HG03103 (cell line): ENCODE data around the gene PLCB4.

Experiments used
- ATAC-seq: cut with Tn5 transposase; IDR thresholded peaks from one replicate; pipeline ENCODE4 v1.9.1; 2021; ENCODE audit warnings: low read depth; ENCODE audit not compliant: unreplicated experiment

Gene PLCB4

DNA sequence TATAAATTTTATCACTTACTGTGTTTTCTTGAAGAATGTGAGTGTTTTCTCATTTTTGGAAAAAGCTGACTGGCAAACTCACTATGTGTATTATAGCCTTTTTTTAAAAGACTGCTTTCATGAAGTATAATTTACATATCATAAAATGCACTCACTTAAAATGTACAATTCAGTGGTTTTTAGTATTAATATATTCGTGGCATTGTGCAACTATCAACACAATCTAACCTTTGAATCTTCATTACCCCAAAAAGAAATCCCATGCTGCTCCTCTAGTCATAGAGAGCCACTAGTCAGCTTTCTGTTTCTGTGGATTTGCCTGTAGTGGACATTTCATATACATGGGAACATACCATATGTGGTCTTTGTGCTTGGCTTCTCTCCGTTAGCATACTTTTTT lies 143.8 kb downstream of the PLCB4 start:
- ATAC-seq = no peak

DNA sequence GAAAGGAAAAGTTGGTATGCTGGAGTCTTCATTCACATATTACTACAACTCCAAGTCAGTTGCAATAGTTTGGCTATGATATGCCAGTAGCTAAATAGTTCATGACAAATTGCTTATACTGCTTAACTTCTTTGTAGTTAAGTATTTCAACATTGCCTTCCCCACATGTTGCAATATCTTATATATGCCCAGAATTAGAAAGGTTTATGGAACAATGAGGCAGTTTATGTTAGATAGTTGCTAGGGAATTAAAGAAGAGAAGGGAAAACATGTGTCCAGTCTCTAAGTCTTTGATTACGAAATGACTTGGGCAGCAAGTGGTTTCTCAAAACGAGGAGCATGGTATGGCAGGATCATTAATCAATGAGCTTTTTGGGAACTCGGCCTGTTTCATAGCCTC lies 145.8 kb downstream of the PLCB4 start:
- no peak for ATAC-seq

DNA sequence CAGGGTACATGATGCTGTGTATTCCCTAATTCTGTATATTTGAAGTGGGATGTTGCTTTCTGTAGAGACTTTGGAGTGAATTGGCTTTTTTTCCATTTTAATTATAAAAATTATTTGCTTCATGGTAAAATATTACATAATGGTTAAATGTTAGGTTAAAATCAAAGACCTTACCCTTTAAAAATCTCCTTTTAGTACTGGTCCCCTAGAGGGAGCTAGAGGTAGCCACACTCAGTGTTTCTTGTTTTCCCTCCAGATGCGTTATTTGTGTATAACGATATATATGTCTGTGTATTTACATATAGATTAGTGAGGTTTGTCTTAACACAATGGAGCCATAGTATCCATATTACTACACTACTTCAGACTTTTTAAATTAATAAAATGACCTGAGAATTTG lies 146.7 kb downstream of the PLCB4 start:
- no peak for ATAC-seq

DNA sequence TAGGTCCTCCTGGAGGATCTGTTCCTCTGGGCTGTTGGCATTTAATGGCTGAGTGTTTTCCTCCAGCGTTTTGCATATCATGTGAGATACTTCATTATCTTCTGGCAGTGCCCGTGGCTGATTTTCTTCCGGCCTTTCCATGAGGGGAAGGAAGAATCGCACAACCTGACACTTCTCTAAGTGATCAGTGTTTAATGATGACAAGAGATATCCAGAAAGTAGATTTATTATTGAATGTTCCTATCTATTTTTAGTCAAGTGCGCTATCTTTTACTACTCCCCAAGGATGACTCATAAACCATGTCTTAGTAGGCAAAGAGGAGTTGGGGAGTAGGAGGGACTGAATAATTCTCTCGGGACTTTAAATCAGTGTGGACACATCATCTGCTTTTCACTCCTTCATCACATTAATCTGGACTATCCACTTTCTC lies 149.7 kb downstream of the PLCB4 start:
- ATAC-seq = no peak

DNA sequence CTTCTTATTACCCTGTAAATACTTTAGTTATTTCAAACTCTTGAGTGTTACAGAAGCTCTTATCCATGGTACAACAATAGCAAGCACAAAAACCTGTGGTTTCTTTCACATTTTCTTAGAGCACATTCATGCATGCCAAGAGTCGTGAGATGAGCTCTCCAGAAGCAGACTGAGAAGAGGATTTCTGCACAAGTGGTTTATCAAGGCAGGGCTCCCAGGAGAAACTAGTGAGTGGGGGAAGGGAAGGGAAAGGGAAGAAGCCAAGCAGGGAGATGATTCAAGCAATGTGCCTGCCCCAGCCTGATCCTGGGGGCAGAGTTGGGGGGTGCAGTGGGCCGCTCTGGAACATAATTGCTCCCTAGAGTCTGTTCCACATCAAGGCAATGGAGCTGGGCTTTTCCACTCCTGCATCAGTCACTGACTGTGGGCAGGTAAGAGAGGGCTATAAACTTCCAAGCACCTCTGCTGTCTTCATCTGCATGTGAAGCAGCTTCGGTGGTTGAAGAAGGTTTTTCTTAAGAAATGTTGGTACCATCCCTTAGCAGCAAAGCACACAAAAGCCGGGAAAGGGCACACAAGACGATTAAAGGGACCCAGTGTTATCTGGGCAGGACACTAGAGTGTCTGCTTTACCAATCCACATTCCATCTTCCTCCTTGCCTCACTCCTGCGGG lies 152.1 kb downstream of the PLCB4 start:
- no peak for ATAC-seq

DNA sequence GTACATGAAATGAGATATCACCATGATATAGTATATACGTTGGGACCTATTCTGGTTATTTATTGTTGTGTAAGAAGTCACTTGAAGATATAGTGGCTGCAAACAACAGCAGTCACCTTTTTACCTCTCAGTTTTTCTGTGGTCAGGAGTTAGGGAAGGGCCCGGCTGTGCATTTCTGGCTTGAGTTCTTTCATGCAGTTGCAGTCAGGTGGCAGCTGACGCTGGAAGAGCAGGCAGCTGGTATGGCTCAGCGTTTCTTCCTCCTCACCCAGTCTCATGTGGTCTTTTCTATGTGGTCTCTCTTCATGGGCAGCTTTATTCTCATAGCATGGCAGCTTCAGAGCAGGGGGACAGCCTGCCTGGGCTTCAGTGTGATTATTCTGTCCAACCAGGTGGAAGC lies 154.4 kb downstream of the PLCB4 start:
- no peak for ATAC-seq

DNA sequence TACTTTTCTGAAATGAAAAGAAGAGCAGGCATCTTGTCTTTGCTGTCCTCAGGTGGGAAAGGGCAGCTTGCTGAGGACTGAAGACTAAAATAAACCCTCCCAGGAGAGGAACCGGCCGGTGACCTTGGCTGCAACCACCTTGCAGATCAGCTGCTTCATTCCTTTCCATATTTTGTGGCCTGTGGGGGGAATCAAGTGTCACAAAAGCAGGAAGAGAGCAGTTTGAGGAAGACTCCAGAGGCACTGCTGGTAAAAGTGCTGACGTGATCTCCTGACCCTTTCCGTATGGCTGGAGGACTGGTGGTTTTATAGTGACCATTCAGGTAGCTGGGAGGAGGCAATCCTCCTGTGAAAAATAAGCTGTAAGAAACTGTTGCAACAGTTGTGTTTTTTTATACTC lies 157.0 kb downstream of the PLCB4 start:
- no peak for ATAC-seq

DNA sequence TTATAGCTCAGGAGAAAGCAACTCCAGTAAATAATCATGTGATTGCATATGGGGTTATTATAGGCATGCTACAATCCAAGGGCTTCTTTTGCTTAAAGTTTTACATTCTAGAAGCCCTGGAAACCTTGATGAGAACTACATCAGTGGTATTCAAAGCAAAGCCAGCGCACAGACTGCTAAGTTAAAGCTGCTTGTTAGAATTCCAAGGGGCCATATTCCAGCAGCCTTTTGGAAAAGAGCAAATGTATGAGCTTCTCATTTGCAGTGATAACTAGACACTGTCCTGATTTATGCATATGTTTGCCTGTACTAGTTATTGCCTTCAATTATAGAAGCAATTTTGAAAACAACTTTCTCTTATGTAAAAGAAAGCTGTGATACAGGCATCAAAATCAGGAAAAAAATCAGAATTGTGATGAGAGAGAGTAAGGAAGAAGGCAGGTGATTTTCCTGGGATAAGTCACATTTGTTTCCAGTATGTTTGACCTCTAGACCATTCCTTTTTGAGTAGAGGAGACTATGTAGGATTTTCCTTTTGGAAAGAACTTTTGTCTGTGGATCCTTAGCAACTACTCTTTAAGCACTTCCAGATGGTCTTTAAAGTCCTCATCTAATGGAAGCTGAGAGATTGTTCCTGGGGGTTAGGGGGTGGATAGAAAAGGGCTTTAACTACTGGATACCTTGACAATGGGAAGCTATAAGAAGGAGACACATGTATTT lies 159.2 kb downstream of the PLCB4 start:
- ATAC-seq = no peak

DNA sequence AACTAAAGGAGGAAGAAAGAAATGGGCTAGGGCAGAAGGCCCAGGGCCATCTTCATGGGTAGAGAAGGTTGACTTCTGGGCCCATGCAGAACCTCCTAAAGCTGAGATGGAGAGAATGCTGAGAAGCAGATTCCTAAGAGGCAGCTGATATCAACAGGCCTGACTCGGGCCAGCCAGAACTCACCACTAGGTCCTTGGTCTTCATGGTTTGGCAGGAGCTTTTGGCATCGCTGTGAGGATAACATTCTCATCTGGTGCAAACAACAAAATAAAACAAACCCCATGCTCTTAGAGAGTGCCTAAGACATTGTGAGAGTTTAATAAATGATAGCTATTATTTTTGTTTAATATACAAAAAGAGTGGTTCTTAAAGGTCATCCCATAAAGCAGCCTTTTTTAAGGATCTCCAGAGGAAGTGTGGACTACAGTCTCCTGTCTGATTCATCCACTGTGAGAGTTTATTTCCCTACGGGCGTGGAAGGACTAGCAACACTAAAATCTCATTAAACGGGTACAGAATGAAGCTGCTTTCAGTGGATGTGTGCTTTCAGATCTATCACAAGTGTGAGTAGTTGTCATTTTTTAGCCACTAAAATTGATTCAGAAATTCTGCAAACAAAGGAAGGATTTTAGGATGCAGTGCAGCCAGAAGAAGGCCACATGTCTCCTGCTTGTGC lies 160.0 kb downstream of the PLCB4 start:
- no peak for ATAC-seq

DNA sequence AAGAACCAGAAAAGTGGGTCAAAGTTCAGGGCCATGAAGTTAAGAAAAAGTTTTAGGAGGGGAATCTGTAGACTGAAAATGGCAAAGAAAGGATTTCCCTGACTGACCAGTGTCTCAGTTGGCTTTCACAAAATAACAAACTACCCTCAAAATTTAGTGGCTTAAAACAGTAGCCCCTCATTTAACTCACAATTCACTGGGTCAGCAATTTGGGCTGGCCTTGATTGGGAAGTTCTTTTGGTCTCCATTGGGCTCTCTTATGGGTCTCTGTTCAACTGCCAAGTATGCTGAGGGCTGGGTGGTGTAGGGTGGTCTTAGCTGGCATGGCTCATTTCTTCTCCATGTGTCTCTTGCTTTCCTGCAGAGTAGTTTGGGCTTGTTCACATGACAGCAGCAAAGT lies 161.5 kb downstream of the PLCB4 start:
- ATAC-seq = no peak

DNA sequence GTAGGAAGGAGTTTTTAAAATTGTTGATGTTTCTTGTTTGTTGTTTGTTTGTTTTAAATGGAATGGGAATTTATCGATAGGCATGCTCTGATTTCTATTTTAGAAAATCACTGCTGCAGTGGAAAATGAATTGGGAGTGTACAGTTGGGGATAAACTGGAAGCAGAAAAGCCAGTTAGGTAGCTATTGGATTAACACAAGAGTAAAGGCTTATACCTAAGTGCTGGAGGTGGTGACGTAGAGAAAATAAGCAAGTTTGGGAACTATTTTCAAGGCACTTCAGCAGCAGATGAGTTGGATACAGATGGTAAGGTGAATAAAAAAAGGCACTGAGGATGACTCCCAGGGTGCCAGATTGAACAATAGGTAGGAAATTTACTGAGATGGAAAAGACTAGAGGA lies 164.9 kb downstream of the PLCB4 start:
- no peak for ATAC-seq

DNA sequence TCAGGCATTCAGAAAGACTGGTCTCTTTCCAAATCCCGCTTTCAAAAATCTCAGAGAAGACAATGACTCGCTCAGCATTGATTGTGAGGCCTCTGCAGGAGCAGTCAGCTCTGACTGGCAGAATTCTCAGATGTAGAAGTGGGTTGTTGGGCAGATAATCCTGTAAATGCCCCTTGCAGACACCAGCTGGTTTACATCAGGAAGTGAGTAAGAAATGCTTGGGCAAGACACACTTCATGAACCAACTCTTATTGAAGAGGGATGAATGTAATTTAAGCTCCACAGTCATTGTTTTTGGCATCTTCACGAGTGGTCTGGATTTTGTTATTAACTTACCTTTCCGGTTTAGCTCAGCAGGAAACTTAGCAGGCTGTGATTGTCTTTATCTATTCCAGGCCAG lies 166.6 kb downstream of the PLCB4 start:
- ATAC-seq = no peak

DNA sequence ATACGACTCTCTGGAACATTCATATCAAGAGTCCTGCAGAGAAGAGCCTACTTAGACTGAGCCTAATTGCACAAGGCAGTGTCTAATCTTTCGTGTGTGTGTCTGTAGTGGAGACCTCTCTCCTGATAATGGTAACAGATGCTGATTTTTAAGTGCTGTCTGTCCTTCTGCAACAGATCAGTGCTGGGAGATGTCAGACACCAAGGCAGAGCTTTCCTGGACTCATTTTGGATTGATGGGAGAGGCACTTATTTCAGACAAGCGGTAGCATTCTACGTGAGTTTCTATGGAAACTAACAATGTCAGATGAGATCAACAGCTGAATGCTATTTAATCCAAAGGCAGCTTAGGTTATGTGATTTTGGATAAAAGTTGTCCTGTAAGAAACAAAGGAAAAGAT lies 167.6 kb downstream of the PLCB4 start:
- no peak for ATAC-seq

DNA sequence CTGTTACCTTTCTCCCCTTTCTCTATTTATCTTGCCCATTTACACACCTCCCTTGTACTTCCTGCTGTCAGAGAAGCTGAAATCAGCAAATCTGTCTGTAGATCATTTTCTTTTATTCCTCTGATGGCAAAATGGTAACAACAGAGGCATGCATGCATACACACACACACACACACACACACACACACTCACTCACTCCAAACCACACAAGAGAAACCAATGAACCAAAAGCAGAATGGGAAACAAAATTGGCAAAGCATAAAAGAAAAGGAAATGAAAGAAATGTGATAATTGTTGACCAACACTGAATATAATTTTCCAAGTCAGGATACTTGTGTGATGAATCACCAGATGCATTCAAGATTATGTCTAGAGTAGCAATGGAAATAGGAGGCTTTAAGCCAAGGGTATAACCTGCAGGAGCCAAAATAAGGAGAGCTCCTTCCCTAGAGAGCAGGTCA lies 172.4 kb downstream of the PLCB4 start:
- no peak for ATAC-seq

DNA sequence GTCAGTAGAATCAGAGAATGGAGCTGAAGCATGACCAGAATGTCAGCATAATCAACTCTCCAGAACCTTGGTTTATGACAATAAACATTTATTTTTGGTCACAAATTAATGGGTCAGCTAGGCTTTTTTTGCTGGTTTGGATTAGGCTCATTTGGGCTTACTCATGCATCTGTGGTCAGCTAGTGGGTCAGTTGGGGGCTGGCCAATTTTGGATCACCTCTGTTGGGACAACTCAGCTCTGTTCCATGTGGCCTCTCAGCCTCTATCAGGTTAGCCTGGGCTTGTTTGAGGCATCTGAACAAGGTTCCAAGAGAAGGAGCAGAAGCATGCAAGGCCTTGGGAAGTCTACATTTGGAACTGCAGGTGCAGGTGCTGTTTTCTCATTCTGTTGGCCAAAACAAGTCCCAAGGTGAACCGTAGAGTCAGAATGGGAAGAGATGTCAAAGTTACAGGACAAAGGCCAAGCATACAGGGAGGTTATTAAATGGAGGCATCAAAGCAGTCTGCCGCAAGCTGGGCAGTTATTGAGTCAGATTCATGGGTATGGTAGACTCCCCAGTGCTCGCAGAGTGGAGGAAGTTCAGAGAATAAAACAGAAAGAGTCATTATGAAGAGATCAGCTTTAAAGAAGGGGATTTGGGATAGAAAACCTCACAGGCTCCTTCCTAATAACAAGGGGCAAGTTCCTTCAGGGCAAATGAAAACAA lies 173.0 kb downstream of the PLCB4 start:
- no peak for ATAC-seq

DNA sequence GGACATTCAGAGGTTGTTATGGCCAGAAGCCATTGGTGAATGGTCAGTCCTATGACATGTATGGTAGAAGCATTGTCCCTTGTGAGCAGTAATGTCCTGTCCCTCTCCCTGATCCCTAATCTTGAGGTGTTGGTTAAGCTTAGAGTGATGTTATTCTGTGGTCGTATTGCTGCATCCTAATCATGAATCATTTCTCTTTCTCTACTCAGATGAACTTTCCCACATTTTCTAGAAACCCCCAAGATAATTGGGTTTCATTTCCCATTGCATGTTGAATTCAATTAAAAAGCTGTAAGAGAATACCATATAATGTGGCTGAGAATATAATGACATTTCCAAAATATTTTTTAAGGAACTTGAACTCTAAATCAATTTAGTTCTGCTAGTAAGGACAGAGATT lies 175.1 kb downstream of the PLCB4 start:
- no peak for ATAC-seq

DNA sequence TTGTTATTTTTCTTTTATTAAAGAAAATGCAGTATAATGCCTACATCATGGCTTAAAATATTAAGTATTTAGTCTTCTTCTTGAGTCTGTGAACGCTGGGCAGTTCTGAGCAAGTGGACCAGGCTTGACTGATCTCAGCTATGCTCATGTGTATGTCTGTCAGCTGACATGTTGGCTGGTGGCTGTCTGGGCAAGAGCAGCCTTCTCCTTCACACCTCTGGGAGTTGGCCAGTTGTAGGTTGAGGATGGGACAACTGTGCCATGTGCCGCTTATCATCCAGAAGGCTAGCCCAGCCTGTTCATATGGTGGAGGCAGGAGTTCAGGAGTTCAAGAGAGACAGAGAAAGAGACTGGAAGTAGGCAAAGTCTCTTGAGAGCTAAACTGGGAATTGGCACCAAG lies 175.9 kb downstream of the PLCB4 start:
- no peak for ATAC-seq

DNA sequence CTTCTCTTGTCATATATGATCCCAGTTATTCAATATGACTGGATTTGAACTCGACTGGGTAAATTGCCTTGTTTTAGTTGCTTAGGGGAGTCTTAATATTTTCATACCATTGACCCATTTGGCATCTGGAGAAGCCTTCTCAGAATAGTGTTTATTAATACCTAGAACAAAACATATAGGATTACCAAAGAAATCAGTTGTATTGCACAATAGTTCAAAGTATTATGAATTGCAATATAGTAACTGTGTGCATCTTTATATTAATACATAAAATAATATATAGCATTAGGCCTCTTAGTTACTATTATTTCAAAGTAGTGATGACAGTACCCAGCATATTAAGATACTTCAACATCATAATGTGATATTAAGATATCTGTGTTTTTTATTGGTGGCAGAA lies 177.8 kb downstream of the PLCB4 start:
- no peak for ATAC-seq

DNA sequence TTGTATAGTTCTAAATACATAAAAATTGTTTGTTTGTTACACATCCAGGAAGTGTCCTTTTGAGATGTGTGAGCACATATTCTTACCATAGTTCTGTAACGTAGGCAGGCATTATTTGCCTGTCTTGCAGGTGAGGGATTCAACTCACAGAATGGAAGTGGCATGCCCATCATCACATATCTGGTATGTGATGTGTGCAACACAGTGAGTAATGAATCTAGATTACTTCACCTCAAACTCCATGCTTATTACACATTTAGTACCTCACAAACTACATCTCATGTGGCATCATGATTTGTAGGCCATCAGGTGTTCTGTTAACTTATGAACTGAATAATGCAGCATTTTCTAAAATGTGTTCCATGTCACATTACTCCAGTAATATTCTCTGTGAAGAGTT lies 181.6 kb downstream of the PLCB4 start:
- no peak for ATAC-seq

DNA sequence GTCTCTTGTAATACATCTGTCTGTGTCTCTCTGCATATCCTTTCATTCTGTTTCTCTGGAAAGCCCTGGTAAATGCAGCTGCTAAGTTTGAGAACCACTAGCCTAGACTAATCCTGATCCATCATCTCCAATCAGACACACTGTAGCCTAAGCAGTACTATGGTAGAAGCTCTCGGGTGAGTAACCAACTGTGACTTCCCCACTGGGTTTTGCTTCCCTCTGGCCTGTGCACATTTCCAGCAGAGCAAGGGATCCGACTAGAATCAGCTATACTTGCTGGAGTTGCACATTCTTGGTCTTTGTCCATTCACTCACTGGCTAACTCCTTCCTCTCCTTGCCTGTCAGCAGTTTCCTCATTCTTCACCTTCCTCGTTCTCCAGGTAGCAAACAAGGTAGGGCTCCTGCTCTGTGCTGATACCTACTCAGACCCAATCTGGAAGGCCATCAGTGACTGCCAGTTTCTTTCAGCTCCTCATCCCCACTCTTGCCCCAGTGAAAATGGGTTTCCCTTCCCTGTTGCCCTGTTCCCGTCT lies 184.2 kb downstream of the PLCB4 start:
- no peak for ATAC-seq

DNA sequence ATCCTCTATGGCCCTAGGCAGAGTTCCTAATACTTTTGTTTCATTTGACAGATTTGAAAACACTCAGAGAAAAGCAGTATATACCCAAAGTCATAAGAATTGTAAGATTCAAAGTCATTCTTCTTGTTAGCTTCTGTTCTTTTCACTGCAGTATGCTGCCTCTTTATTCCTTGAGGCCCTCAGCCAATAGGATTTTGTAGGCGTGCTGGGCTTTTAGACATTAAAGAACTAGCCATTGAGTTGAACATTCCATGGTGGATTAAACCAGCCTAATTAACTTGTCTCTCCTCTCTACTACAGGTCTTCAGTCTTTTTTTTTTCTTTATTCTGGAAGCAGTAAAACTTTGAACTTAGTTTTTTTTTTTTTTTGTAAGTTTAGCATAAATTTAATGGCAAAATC lies 186.3 kb downstream of the PLCB4 start:
- ATAC-seq = no peak
